Stimulated activated CD4-positive, alpha-beta T cell treated with anti-CD3 and anti-CD28 coated beads, TNF-alpha, amount 100 ng/mL, for 24 hours (primary cell): Measurements from ENCODE around the gene NFE2L1.

Experiments used
- DNase-seq, 3 experiments: peaks; one replicate each; pipeline ENCODE4 v3.0.0-alpha.2; 2020; ENCODE audit warnings: low read depth in 3 of 3

The NFE2L1 gene

GRCh38 chr17:48047113-48047740 lies 932 bp upstream of the NFE2L1 start:
- no peak for DNase-seq

GRCh38 chr17:48048384-48049126 lies 396 bp downstream of the NFE2L1 start:
- DNase-seq: peak in 1 of 3 experiments; percentile 67

- no peak for DNase-seq
Measured at GRCh38 chr17:48051283-48051682, 3.1 kb downstream of the NFE2L1 start.

GRCh38 chr17:48051706-48052486 lies 3.7 kb downstream of the NFE2L1 start:
- DNase-seq: no peak

DNA sequence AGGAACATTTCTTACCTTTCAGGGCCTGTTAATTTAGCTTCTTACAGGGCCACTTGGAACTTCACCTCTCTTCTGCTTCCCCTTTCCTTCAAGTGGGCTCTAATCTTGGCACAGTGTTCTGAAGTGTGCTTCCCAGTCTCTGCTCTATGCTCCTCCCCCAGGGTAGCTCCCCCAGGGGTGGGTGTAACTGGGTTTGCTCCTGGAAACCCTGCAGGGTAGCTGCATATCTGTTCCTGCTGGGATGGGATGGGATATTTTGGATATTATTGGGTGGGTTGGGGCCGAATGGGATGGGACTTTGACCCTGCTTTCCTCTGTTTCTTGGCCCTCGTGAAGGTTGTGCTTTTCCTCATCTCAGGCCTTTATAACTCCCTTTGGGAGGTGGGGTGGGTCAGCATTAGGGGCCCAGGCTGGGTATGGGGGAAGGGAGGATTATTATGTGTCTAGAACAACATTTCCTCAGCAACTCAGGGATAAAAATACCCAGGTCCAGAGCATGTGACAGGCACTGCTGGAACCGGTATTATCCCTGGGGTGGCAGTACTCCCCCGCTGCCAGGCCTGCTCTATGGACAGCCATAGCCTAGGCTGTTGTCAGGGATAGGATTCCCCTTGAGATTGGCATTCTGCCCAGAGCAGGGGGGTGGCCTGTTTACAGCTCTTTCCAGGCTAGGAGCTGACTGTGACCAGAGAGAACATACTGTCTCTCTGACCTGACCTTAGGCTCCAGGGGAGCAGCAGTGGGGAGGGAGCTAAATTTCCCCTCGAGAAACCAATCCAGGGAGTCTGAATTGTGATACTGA lies 5.0 kb downstream of the NFE2L1 start:
- DNase-seq: no peak

DNA sequence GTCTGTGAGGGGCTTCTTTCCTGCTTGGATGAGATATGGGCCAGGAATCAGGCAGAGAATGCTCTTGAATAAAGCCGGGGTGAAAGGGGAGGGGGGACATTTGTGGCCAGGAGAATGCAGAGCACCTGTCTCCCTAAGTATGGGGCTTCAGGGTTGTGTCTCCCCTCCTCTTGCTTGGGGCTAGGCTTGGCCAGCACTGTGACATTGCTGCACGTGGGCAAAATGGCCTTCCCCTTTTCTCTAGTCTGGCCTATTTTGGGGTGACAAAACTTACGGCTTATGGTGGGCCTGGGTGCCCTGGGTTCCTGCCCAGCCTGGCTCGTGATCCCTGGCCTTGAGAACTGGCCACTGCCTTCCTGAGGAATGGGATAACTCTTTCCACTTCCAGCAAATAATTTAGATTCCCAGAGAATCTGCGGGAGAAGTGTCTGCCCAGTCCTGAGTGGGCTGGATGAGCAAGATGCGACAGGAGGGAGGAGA lies 5.6 kb downstream of the NFE2L1 start:
- DNase-seq: no peak

- DNase-seq: no peak
Measured at GRCh38 chr17:48054238-48055185, 6.4 kb downstream of the NFE2L1 start.

GRCh38 chr17:48055531-48056245 lies 7.5 kb downstream of the NFE2L1 start:
- peak in 2 of 3 experiments; percentile 34 to 40 for DNase-seq

GRCh38 chr17:48056246-48056745 lies 8.1 kb downstream of the NFE2L1 start:
- no peak for DNase-seq

DNA sequence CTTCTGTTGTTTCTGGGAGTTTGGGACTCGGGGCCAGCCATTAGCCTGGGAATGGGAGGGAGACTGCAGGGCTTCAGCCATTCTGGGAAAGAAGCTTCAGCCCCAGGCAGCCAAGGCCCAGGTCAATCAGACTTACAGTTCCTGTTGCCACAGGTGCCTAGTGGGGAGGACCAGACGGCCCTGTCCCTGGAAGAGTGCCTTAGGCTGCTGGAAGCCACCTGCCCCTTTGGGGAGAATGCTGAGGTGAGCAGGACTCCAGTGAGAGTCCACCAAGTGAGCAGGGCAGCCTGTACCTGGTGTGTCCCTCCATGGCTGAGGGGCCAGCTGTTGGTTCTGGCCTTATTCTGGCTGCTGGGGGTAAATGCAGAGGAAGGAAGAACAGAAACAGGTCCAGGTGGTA lies 8.7 kb downstream of the NFE2L1 start:
- no peak for DNase-seq

- DNase-seq: no peak
Measured at GRCh38 chr17:48057626-48058025, 9.5 kb downstream of the NFE2L1 start.

GRCh38 chr17:48058393-48059124 lies 10.4 kb downstream of the NFE2L1 start:
- no peak for DNase-seq

DNA sequence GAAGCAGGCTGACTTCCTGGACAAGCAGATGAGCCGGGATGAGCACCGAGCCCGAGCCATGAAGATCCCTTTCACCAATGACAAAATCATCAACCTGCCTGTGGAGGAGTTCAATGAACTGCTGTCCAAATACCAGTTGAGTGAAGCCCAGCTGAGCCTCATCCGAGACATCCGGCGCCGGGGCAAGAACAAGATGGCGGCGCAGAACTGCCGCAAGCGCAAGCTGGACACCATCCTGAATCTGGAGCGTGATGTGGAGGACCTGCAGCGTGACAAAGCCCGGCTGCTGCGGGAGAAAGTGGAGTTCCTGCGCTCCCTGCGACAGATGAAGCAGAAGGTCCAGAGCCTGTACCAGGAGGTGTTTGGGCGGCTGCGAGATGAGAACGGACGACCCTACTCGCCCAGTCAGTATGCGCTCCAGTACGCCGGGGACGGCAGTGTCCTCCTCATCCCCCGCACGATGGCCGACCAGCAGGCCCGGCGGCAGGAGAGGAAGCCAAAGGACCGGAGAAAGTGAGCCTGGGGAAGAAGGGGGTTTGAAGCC lies 11.0 kb downstream of the NFE2L1 start:
- DNase-seq: no peak

DNA sequence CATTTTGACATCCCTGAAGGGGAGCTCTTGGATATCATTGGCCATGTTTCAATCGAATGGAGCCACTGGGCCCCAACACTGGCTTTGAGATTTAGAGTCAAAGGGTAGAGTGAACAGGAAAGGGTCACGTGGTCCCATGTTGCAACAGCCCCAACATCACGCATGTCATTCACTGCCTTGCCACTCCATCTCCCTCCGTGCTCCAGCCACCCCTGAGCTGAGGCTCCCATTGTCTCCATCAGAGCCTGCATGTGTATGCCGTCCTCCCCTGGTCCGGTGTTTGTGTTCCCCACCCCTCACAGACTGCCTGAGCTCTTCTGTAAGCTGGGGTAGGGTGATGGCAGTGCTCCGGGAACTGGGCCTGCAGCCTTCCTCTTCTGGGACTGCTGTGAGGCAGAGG lies 12.1 kb downstream of the NFE2L1 start:
- no peak for DNase-seq

DNA sequence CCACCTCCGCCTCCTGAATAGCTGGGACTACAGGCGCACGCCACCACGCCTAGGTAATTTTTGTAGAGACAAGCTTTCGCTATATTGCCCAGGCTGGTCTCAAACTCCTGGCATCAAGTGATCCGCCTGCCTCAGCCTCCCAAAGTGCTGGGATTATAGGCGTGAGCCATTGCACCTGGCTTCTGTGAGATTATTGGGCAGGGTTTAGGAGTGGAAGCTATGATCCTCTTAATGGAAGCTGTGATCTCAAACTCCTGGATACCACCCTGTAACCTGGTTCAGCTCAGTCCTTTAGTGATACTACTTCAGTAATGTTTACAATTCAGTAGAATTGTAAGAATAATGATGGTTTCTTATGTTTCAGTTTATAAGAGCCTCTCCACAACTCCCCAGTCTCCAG lies 14.1 kb downstream of the NFE2L1 start:
- no peak for DNase-seq

DNA sequence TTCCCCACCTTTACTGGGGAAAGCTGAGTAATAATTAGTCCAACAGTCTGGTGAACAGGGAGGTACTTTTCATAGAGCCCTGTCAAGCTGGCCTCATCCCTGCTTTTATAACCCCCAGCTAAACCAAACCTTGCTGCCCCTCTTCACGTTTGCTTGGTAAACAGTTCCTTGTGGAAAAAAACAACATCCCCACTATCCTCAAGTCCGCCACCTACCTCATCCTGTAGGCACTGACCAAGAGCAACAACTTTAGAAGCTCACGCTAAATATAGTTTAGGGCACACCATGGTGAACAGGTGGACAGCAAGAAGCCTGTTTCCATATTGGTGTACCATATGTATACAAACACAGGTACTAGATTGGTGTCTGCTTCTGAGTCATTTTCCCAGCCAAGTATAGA lies 16.5 kb downstream of the NFE2L1 start:
- no peak for DNase-seq

- DNase-seq: no peak
Measured at GRCh38 chr17:48066192-48066591, 18.0 kb downstream of the NFE2L1 start.

DNA sequence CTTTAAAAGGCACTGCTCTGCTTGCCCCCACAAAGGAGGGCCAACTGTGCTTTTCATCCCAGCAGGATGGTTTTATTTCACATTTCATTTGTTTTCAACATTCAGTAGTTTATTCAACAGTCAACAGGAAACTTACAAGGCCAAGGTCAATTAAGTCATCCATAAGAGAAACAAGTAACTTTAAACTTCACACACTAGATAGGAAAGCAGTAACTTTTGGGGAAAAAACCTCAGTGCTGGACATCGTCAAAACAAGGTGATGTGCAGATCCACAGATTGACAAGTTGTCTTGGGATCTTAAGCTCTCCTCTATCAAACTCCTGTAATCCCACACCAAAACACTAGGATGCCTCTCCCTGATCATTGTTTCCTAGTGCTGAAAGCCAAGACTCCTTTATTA lies 18.5 kb downstream of the NFE2L1 start:
- DNase-seq: no peak

DNA sequence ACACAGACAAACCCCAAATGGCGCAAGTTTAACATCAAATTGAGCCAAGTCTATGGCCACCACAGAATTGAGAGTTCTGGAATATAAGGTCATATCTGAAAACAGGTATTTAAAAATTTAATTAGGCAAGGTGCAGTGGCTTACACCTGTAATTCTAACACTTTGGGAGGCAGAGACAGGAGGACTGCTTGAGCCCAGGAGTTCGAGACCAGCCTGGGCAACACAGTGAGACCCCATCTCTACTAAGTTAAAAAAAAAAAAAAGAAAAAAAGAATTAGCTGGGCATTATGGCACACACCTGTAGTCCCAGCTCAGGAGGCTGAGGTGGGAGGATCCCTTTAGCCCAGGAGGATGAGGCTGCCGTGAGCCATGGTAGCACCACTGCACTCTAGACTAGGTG lies 19.1 kb downstream of the NFE2L1 start:
- DNase-seq: no peak
